HEK293 (cell line): Measurements from ENCODE around the gene FYB2.

Source experiments
- CTCF ChIA-PET: fragments of 350-600 bp; formaldehyde crosslinking; extraction: SDS; loops from one replicate; lab custom pipeline; 2021; ENCODE audit warnings: antibody characterized with exemption; lab: Yijun Ruan, JAX
- POLR2A ChIA-PET: fragments of 300-600 bp; formaldehyde crosslinking; extraction: SDS; loops from one replicate; lab custom pipeline; 2020; ENCODE audit warnings: antibody characterized with exemption, inconsistent platforms; lab: Yijun Ruan, JAX
- H3K27ac ChIP-seq: fragments of 200-500 bp; sonication (Bioruptor generic); 2 replicates; pipeline ENCODE4 v1.5.1; 2014; ENCODE audit warnings: low read depth, low read length, control low read depth, inconsistent platforms; ENCODE audit errors: extremely low read depth
- H3K36me3 ChIP-seq, 2 experiments: fragments of 200-500 bp in 1 of 2; sonication (Bioruptor generic) in 1 of 2; 1 replicate in 1 of 2; 2 replicates in 1 of 2; pipeline ENCODE4 v1.5.1; 2014 to 2017; ENCODE audit warnings: inconsistent platforms in 2 of 2, low read length in 2 of 2; ENCODE audit not compliant: control insufficient read depth in 2 of 2, insufficient read depth in 1 of 2
- H3K4me1 ChIP-seq: fragments of 200-500 bp; sonication (Bioruptor generic); 2 replicates; pipeline ENCODE4 v1.5.1; 2014; ENCODE audit warnings: mild to moderate bottlenecking, low read length, inconsistent platforms; ENCODE audit not compliant: control insufficient read depth, insufficient read depth
- H3K4me3 ChIP-seq: 2 replicates; pipeline ENCODE4 v1.5.1; 2011; ENCODE audit warnings: low read depth, mild to moderate bottlenecking, control low read depth, low read length, moderate library complexity
- H3K9me3 ChIP-seq: fragments of 200-500 bp; sonication (Bioruptor generic); 2 replicates; pipeline ENCODE4 v1.5.1; 2014; ENCODE audit warnings: low read depth, low read length, inconsistent platforms; ENCODE audit not compliant: control insufficient read depth, insufficient read depth
- BCL11A ChIP-seq: fragments of 450-650 bp; formaldehyde crosslinking; IDR thresholded peaks from 2 replicates; pipeline ENCODE4 v1.5.1; 2016; ENCODE audit warnings: low read depth, missing biosample characterization, missing genetic modification characterization
- FEZF1 ChIP-seq: fragments of 450-650 bp; formaldehyde crosslinking; IDR thresholded peaks from 2 replicates; pipeline ENCODE4 v1.5.1; 2016; ENCODE audit warnings: missing biosample characterization, missing genetic modification characterization
- GLIS2 ChIP-seq: fragments of 450-650 bp; formaldehyde crosslinking; IDR thresholded peaks from 2 replicates; pipeline ENCODE4 v1.5.1; 2016; ENCODE audit warnings: missing biosample characterization, missing genetic modification characterization
- HIC1 ChIP-seq: fragments of 450-650 bp; formaldehyde crosslinking; IDR thresholded peaks from 2 replicates; pipeline ENCODE4 v1.5.1; 2016; ENCODE audit warnings: missing biosample characterization, missing genetic modification characterization
- KLF10 ChIP-seq: fragments of 450-650 bp; IDR thresholded peaks from 2 replicates; pipeline ENCODE4 v1.5.1; 2018; ENCODE audit warnings: missing biosample characterization, mild to moderate bottlenecking, missing genetic modification characterization
- MZF1 ChIP-seq: fragments of 450-650 bp; formaldehyde crosslinking; IDR thresholded peaks from 2 replicates; pipeline ENCODE4 v1.5.1; 2017; ENCODE audit warnings: missing biosample characterization, missing genetic modification characterization, borderline replicate concordance
- OSR2 ChIP-seq: fragments of 450-650 bp; formaldehyde crosslinking; IDR thresholded peaks from 2 replicates; pipeline ENCODE4 v1.5.1; 2016; ENCODE audit warnings: missing biosample characterization, missing genetic modification characterization
- PRDM1 ChIP-seq: fragments of 450-650 bp; formaldehyde crosslinking; IDR thresholded peaks from 2 replicates; pipeline ENCODE4; 2016; ENCODE audit warnings: missing biosample characterization, missing genetic modification characterization
- SP7 ChIP-seq: fragments of 450-650 bp; formaldehyde crosslinking; IDR thresholded peaks from 2 replicates; pipeline ENCODE4 v1.5.1; 2016; ENCODE audit warnings: missing biosample characterization, missing genetic modification characterization
- ZBTB17 ChIP-seq: fragments of 450-650 bp; formaldehyde crosslinking; IDR thresholded peaks from 2 replicates; pipeline ENCODE4 v1.5.1; 2016; ENCODE audit warnings: missing biosample characterization, missing genetic modification characterization
- ZBTB21 ChIP-seq: fragments of 450-650 bp; formaldehyde crosslinking; IDR thresholded peaks from 2 replicates; pipeline ENCODE4 v1.5.1; 2017; ENCODE audit warnings: missing biosample characterization, missing genetic modification characterization
- ZIC2 ChIP-seq: fragments of 450-650 bp; formaldehyde crosslinking; IDR thresholded peaks from 2 replicates; pipeline ENCODE4 v1.5.1; 2016; ENCODE audit warnings: missing biosample characterization, missing genetic modification characterization
- ZNF341 ChIP-seq: fragments of 450-650 bp; formaldehyde crosslinking; IDR thresholded peaks from 2 replicates; pipeline ENCODE4; 2016; ENCODE audit warnings: low read depth, missing biosample characterization, missing genetic modification characterization
- ZNF366 ChIP-seq: fragments of 450-650 bp; formaldehyde crosslinking; conservative IDR thresholded peaks from 2 replicates; pipeline ENCODE4 v1.5.1; 2016; ENCODE audit warnings: missing biosample characterization, missing genetic modification characterization
- ZNF391 ChIP-seq: fragments of 450-650 bp; formaldehyde crosslinking; IDR thresholded peaks from 2 replicates; pipeline ENCODE4 v1.5.1; 2016; ENCODE audit warnings: low read depth, missing biosample characterization, missing genetic modification characterization, borderline replicate concordance
- ZNF394 ChIP-seq: fragments of 450-650 bp; formaldehyde crosslinking; IDR thresholded peaks from 2 replicates; pipeline ENCODE4 v1.5.1; 2016; ENCODE audit warnings: missing biosample characterization, missing genetic modification characterization, mild to moderate bottlenecking, moderate library complexity, borderline replicate concordance
- ZNF449 ChIP-seq: fragments of 450-650 bp; formaldehyde crosslinking; IDR thresholded peaks from 2 replicates; pipeline ENCODE4 v1.5.1; 2017; ENCODE audit warnings: missing biosample characterization, mild to moderate bottlenecking, missing genetic modification characterization, moderate library complexity
- ZNF548 ChIP-seq: fragments of 450-650 bp; formaldehyde crosslinking; IDR thresholded peaks from 2 replicates; pipeline ENCODE4 v1.5.1; 2016; ENCODE audit warnings: missing biosample characterization, missing genetic modification characterization
- ZNF555 ChIP-seq: fragments of 450-650 bp; formaldehyde crosslinking; conservative IDR thresholded peaks from 2 replicates; pipeline ENCODE4 v1.5.1; 2017; ENCODE audit warnings: missing biosample characterization, mild to moderate bottlenecking, missing genetic modification characterization, inconsistent platforms
- ZNF660 ChIP-seq: fragments of 450-650 bp; IDR thresholded peaks from 2 replicates; pipeline ENCODE4 v1.5.1; 2018; ENCODE audit warnings: missing biosample characterization, mild to moderate bottlenecking, missing genetic modification characterization
- ZNF843 ChIP-seq: fragments of 450-650 bp; formaldehyde crosslinking; IDR thresholded peaks from 2 replicates; pipeline ENCODE4 v1.5.1; 2016; ENCODE audit warnings: missing biosample characterization, missing genetic modification characterization
- TF ChIP-seq, protein P1 (sequence below): fragments of 450-650 bp; formaldehyde crosslinking; IDR thresholded peaks from 2 replicates; pipeline ENCODE4 v1.5.1; 2016; ENCODE audit warnings: missing biosample characterization, missing genetic modification characterization, borderline replicate concordance
- TF ChIP-seq, protein P2 (sequence below): fragments of 450-650 bp; IDR thresholded peaks from 2 replicates; pipeline ENCODE4 v1.5.1; 2018; ENCODE audit warnings: missing biosample characterization, missing genetic modification characterization
- TF ChIP-seq, protein P3 (sequence below): fragments of 450-650 bp; formaldehyde crosslinking; IDR thresholded peaks from 2 replicates; pipeline ENCODE4 v1.5.1; 2016; ENCODE audit warnings: missing biosample characterization, missing genetic modification characterization
- TF ChIP-seq, protein P4 (sequence below): fragments of 450-650 bp; formaldehyde crosslinking; IDR thresholded peaks from 2 replicates; pipeline ENCODE4 v1.5.1; 2016; ENCODE audit warnings: missing biosample characterization, missing genetic modification characterization

Gene FYB2

DNA sequence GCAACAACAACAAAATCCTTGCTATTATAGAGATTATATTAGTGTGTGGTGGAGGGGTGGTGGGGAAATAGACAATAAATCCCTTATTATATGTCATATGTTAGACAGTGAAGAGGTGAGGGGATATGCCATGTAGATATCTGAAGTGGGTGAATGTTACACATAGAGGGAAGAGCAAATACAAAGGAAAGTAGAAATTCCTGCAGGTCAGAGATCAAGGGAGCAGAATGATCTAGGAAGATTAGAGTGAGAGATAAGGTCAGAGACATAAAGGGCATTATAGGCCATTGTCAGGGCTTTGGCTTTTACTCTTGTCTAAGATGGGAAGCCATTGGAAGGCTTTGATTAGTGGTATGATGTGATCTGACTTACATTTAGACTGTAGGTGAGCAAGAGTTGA lies 135.6 kb downstream of the FYB2 start (continued):
- no peak for TF ChIP-seq FEZF1 (tag by site-specific recombination)
- no peak for TF ChIP-seq ZNF341 (tag by site-specific recombination)
- TF ChIP-seq ZBTB17 (tag by site-specific recombination) = no peak
- no peak for TF ChIP-seq ZNF555 (tag by site-specific recombination)
- no peak for TF ChIP-seq GLIS2
- TF ChIP-seq, all 188 proteins: peak for 0

DNA sequence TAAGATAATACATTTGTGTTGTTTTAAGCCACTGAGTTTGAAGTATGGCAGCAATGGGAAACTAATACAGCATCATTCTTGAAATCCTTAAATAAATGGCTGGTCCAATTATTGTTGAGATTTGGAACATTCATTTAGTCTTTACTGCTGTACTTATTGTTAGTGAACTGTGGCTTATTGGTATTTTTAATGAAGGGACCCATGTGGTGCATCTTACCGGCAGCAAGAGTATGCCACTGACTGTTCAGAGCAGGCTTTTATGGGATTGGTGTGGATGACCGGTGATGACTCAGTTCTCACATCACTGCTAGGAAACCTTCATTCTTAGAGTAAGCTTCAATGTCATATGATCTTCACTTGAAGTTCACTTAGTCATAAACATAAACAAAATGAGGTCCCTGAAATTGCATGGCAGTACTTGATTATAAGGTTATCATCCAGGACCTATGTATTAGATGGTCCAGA lies 142.6 kb downstream of the FYB2 start:
- no peaks in the 10 kb centered on the region for H3K9me3 ChIP-seq
- ChIA-PET POLR2A (interaction anchor here (0.8 kb wide), 1 partner anchor 12 kb away, joined by 3 read pairs; no protein-coding TSS in a partner anchor), CTCF (interaction anchor here (1.2 kb wide), 1 partner anchor 33 kb away, joined by 4 read pairs; no protein-coding TSS in a partner anchor)
- H3K36me3 ChIP-seq = no peaks in the 10 kb centered on the region
- H3K4me1 ChIP-seq = peaks cover 4% of the 10 kb centered on the region; the same call in 1 of the 2 replicates
- no peak overlapping the region; the same call in 1 of the 2 replicates for H3K27ac ChIP-seq
- no peak overlapping the region for H3K4me3 ChIP-seq
- TF ChIP-seq, protein P1, sequence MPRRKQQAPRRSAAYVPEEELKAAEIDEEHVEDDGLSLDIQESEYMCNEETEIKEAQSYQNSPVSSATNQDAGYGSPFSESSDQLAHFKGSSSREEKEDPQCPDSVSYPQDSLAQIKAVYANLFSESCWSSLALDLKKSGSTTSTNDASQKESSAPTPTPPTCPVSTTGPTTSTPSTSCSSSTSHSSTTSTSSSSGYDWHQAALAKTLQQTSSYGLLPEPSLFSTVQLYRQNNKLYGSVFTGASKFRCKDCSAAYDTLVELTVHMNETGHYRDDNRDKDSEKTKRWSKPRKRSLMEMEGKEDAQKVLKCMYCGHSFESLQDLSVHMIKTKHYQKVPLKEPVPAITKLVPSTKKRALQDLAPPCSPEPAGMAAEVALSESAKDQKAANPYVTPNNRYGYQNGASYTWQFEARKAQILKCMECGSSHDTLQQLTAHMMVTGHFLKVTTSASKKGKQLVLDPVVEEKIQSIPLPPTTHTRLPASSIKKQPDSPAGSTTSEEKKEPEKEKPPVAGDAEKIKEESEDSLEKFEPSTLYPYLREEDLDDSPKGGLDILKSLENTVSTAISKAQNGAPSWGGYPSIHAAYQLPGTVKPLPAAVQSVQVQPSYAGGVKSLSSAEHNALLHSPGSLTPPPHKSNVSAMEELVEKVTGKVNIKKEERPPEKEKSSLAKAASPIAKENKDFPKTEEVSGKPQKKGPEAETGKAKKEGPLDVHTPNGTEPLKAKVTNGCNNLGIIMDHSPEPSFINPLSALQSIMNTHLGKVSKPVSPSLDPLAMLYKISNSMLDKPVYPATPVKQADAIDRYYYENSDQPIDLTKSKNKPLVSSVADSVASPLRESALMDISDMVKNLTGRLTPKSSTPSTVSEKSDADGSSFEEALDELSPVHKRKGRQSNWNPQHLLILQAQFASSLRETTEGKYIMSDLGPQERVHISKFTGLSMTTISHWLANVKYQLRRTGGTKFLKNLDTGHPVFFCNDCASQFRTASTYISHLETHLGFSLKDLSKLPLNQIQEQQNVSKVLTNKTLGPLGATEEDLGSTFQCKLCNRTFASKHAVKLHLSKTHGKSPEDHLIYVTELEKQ (tag by site-specific recombination) = peak; percentile 15; the same call in 1 of the 2 replicates
- peak; percentile 81 for TF ChIP-seq HIC1
- TF ChIP-seq ZNF548 (tag by site-specific recombination) = no peak
- TF ChIP-seq, protein P2, sequence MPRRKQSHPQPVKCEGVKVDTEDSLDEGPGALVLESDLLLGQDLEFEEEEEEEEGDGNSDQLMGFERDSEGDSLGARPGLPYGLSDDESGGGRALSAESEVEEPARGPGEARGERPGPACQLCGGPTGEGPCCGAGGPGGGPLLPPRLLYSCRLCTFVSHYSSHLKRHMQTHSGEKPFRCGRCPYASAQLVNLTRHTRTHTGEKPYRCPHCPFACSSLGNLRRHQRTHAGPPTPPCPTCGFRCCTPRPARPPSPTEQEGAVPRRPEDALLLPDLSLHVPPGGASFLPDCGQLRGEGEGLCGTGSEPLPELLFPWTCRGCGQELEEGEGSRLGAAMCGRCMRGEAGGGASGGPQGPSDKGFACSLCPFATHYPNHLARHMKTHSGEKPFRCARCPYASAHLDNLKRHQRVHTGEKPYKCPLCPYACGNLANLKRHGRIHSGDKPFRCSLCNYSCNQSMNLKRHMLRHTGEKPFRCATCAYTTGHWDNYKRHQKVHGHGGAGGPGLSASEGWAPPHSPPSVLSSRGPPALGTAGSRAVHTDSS (tag by site-specific recombination) = no peak
- TF ChIP-seq SP7 (tag by site-specific recombination) = peak; percentile 99
- 0 out of 2 replicates have a peak, but pooled peaks have one; percentile 64 for TF ChIP-seq ZNF391 (tag by site-specific recombination)
- TF ChIP-seq KLF10 (tag by site-specific recombination) = 0 out of 2 replicates have a peak, but pooled peaks have one; percentile 31
- TF ChIP-seq MZF1 (tag by site-specific recombination) = no peak
- TF ChIP-seq GLIS2 = no peak
- TF ChIP-seq ZNF449 = no peak
- peak; percentile 28; the same call in 1 of the 2 replicates for TF ChIP-seq PRDM1
- TF ChIP-seq BCL11A (tag by site-specific recombination) = peak; percentile 74
- TF ChIP-seq, protein P3, sequence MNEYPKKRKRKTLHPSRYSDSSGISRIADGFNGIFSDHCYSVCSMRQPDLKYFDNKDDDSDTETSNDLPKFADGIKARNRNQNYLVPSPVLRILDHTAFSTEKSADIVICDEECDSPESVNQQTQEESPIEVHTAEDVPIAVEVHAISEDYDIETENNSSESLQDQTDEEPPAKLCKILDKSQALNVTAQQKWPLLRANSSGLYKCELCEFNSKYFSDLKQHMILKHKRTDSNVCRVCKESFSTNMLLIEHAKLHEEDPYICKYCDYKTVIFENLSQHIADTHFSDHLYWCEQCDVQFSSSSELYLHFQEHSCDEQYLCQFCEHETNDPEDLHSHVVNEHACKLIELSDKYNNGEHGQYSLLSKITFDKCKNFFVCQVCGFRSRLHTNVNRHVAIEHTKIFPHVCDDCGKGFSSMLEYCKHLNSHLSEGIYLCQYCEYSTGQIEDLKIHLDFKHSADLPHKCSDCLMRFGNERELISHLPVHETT = peak; percentile 85
- TF ChIP-seq, protein P4, sequence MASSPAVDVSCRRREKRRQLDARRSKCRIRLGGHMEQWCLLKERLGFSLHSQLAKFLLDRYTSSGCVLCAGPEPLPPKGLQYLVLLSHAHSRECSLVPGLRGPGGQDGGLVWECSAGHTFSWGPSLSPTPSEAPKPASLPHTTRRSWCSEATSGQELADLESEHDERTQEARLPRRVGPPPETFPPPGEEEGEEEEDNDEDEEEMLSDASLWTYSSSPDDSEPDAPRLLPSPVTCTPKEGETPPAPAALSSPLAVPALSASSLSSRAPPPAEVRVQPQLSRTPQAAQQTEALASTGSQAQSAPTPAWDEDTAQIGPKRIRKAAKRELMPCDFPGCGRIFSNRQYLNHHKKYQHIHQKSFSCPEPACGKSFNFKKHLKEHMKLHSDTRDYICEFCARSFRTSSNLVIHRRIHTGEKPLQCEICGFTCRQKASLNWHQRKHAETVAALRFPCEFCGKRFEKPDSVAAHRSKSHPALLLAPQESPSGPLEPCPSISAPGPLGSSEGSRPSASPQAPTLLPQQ (tag by site-specific recombination) = peak; percentile 39
- TF ChIP-seq OSR2 = peak; percentile 96
- TF ChIP-seq ZNF394 = peak; percentile 41; the same call in 1 of the 2 replicates
- TF ChIP-seq ZNF660 (tag by site-specific recombination) = peak; percentile 83
- peak; percentile 81 for TF ChIP-seq ZBTB21
- TF ChIP-seq ZNF366 (tag by site-specific recombination) = peak; percentile 81
- peak; percentile 33; the same call in 1 of the 2 replicates for TF ChIP-seq ZIC2
- TF ChIP-seq ZNF843 (tag by site-specific recombination) = peak; percentile 62
